ENCODE measurements around the gene RNFT2. TPM values are rescaled to one million over a fixed set of nuclear protein-coding genes. Genes with fewer than 3 reads are reported as not detected.

Gene RNFT2
- total RNA-seq, 3 donors from 2014 or later, result under 0.01 to 1.9 (median 1.6) TPM

DNA sequence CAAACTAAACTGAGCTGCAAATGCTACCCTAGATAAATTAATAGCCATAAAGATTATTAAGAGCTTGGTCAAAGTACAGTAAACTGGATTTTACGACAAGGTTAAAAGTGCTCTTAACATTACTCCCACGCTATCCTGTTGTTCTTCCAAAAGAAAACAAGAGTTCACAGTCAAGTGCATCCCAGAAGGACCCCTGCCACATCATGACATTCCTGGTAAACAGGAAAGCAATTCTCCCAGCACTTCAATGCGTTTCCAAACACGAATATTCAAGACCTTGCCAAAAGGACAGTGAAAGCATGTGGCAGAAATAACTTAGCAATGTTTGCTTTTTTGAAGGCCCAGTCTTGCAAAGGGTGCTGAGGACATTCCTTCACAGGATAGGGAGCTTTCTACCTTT is 11.4 kb upstream of the RNFT2 start:
- TF ChIP-seq, protein P1, sequence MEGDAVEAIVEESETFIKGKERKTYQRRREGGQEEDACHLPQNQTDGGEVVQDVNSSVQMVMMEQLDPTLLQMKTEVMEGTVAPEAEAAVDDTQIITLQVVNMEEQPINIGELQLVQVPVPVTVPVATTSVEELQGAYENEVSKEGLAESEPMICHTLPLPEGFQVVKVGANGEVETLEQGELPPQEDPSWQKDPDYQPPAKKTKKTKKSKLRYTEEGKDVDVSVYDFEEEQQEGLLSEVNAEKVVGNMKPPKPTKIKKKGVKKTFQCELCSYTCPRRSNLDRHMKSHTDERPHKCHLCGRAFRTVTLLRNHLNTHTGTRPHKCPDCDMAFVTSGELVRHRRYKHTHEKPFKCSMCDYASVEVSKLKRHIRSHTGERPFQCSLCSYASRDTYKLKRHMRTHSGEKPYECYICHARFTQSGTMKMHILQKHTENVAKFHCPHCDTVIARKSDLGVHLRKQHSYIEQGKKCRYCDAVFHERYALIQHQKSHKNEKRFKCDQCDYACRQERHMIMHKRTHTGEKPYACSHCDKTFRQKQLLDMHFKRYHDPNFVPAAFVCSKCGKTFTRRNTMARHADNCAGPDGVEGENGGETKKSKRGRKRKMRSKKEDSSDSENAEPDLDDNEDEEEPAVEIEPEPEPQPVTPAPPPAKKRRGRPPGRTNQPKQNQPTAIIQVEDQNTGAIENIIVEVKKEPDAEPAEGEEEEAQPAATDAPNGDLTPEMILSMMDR (IDR thresholded peaks at IDR 0.05), result no peak
- TF ChIP-seq POLR2AphosphoS5 (IDR thresholded peaks at IDR 0.05), result no peak
- no peak for TF ChIP-seq POLR2A (IDR thresholded peaks at IDR 0.05)
- H3K4me3 ChIP-seq, result no peak overlapping the region
- no peaks in the 10 kb centered on the region for H3K9me3 ChIP-seq
- H3K27ac ChIP-seq, result no peak overlapping the region
- H3K27me3 ChIP-seq, result no peaks in the 10 kb centered on the region
- H3K4me1 ChIP-seq, result no peaks in the 10 kb centered on the region
- DNase-seq (ENCODE audit: low spot score in 2 of 2), result no peak
- H3K36me3 ChIP-seq, result no peaks in the 10 kb centered on the region
- intact Hi-C loops (cut with DNase I; ENCODE audit: low total_unique reads), result loop anchor here (5.0 kb wide), 1 partner anchor 1474 kb away; no protein-coding TSS in a partner anchor

DNA sequence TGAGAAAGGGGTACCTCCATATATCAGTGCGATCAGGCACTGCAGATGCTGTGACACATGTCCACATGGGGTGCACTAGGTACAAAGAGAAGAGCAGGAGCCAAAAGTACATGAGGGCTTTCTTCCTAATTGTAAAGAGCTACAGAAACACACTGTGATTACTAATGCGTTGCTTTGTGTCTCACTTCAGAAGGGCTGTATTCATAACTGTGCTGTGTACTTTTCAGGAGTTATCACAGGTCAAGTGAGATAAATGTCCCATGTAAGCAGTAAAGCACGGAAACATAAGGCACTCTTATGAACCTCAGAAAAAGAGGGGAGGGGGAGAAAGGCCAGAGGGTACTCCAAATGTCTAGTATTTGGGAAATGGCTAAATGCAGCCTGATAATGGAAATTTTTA is 10.9 kb upstream of the RNFT2 start:
- H3K27me3 ChIP-seq, result no peaks in the 10 kb centered on the region
- intact Hi-C loops (cut with DNase I; ENCODE audit: low total_unique reads), result loop anchor here (5.0 kb wide), 1 partner anchor 1475 kb away; no protein-coding TSS in a partner anchor
- no peaks in the 10 kb centered on the region for H3K4me1 ChIP-seq
- no peaks in the 10 kb centered on the region for H3K9me3 ChIP-seq
- no peak for DNase-seq (ENCODE audit: low spot score in 2 of 2)
- H3K36me3 ChIP-seq, result no peaks in the 10 kb centered on the region
- no peak overlapping the region for H3K4me3 ChIP-seq
- no peak overlapping the region for H3K27ac ChIP-seq
- TF ChIP-seq, protein P1 (IDR thresholded peaks at IDR 0.05), result no peak
- TF ChIP-seq POLR2A (IDR thresholded peaks at IDR 0.05), result no peak
- TF ChIP-seq POLR2AphosphoS5 (IDR thresholded peaks at IDR 0.05), result no peak

DNA sequence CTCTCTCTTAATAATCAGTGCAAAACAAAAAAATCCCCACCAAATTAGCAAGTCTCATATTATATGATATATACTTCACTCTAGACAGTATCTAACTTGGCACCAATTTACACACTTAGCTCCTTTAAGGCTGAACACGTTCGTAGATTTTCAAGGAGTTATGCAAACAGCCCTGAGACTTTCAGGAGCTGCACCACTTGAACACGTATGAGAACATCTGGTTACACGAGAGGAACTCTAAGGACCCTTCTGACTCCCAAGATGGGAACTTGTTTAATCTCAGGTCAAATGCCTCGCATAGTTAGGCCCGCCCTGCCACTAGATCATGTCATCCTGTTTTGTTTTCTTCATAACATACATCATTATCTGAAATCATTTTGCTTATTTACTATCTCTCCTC is 10.2 kb upstream of the RNFT2 start:
- no peak for DNase-seq (ENCODE audit: low spot score in 2 of 2)
- intact Hi-C loops (cut with DNase I; ENCODE audit: low total_unique reads), result loop anchor here (5.0 kb wide), 1 partner anchor 1476 kb away; no protein-coding TSS in a partner anchor

DNA sequence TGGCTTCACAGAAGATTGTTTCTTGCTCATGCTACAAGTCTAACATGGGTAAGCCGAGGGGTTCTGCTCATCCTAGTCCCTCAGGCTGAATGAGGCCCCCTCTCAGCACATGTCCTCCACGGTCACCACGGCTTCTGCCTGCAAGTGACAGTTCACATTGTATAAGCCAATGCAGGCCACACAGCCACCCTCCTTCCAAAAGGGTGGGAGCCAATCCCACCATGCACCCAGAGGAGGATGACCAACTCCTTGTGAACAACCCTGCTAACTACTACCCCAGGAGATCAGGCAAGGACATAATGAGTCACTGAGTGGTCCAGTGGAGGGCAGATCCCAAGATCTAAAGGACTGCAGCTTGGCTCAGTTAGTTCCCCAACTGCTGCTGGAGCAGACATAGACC is 6.3 kb upstream of the RNFT2 start:
- Histone ChIP-seq H3K36me3 (no peaks in the 10 kb centered on the region), H3K27me3 (no peaks in the 10 kb centered on the region), H3K4me3 (no peak overlapping the region), H3K9me3 (no peaks in the 10 kb centered on the region), H3K4me1 (no peaks in the 10 kb centered on the region), H3K27ac (no peak overlapping the region)
- TF ChIP-seq, protein P1 (IDR thresholded peaks at IDR 0.05), result no peak
- TF ChIP-seq POLR2AphosphoS5 (IDR thresholded peaks at IDR 0.05), result no peak
- no peak for TF ChIP-seq POLR2A (IDR thresholded peaks at IDR 0.05)
- intact Hi-C loops (cut with DNase I; ENCODE audit: low total_unique reads), result no loop called here
- no peak for DNase-seq (ENCODE audit: low spot score in 2 of 2)

More for the DNA sequence above, 10.2 kb upstream of the RNFT2 start:
- no peak overlapping the region for H3K4me3 ChIP-seq
- no peaks in the 10 kb centered on the region for H3K36me3 ChIP-seq
- no peaks in the 10 kb centered on the region for H3K27me3 ChIP-seq
- no peak overlapping the region for H3K27ac ChIP-seq
- no peaks in the 10 kb centered on the region for H3K4me1 ChIP-seq
- H3K9me3 ChIP-seq, result no peaks in the 10 kb centered on the region
- TF ChIP-seq POLR2A (IDR thresholded peaks at IDR 0.05), result no peak
- TF ChIP-seq, protein P1 (IDR thresholded peaks at IDR 0.05), result no peak
- no peak for TF ChIP-seq POLR2AphosphoS5 (IDR thresholded peaks at IDR 0.05)

DNA sequence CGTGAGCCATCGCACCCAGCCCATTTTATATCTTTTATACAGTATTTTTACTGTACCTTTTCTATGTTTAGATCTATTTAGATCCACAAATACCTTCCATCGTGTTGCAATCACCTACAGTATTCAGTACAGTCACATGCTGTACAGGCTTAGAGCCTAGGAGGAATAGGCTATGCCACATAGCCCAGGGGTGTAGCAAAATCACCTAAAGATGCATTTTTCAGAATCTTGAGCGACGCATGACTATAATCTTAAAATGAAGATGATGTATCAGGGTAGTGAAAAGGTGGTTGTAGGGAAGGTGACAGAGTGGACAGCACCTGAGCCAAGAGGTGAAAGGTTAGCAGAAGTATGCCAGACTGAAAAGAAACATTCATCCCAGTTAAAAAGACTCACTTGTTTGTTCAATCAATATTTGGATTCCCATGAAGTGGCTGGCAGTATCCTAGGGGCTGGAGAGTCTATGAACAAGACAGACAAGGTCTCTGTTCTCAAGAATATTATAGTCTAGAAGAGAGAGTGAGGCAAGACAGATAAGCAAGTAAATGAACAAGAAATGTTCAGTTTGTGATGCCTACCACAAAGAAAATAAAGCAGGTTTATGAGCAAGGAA is 3.9 kb upstream of the RNFT2 start:
- no peak overlapping the region for H3K27ac ChIP-seq

More for the DNA sequence above, 3.9 kb upstream of the RNFT2 start:
- no peak for DNase-seq (ENCODE audit: low spot score in 2 of 2)
- Histone ChIP-seq H3K4me3 (no peak overlapping the region), H3K9me3 (no peaks in the 10 kb centered on the region), H3K27me3 (no peaks in the 10 kb centered on the region), H3K36me3 (no peaks in the 10 kb centered on the region), H3K4me1 (no peaks in the 10 kb centered on the region)
- TF ChIP-seq POLR2AphosphoS5 (IDR thresholded peaks at IDR 0.05) (no peak), POLR2A (IDR thresholded peaks at IDR 0.05) (no peak)
- TF ChIP-seq, protein P1 (IDR thresholded peaks at IDR 0.05), result no peak
- intact Hi-C loops (cut with DNase I; ENCODE audit: low total_unique reads), result no loop called here

Data from breast epithelium (tissue), 4 donors.